Sigmoid colon (tissue), 4 donors: ENCODE results near the gene CDH9.

Source experiments
- POLR2A ChIP-seq, 2 donors: fragments of 450-650 bp; IDR thresholded peaks; one replicate each; pipeline ENCODE4 v1.6.1; 2016; ENCODE audit warnings: antibody characterized with exemption in 2 of 2, mild to moderate bottlenecking in 2 of 2, moderate library complexity in 2 of 2
- POLR2AphosphoS5 ChIP-seq, 4 donors: sonication (generic); formaldehyde crosslinking; IDR thresholded peaks; one replicate each; pipeline ENCODE4 v1.6.1; 2017; ENCODE audit warnings: antibody characterized with exemption in 4 of 4

DNA sequence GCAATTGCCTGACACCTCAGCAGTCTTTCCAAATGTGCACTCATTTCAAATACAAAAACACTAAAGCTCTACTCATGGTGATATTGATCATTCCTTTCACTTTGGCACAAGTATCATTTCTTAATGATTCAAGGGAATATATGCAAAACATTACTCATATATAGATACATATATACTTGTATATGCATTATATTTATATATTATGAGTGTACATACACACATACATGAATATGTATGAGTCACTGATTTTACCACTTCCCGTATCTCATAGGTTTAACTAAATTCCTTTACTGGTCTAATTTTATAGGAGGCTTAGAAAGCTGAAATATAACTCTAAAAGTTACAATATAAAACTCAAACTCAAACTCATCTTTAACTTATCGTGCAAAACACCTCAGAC is 156.5 kb downstream of the CDH9 start:
- TF ChIP-seq POLR2A (IDR thresholded peaks at IDR 0.05) (no peak), POLR2AphosphoS5 (IDR thresholded peaks at IDR 0.05) (no peak)
